ENCODE data around the gene ZRANB3.
"Not testable (repeated sequence)": the region's sequence is repeated elsewhere in the genome, so short reads cannot be mapped to it uniquely, and the experiment has no call there.

The ZRANB3 gene

GRCh38 chr2:135169900-135170753 lies 360.9 kb downstream of the ZRANB3 start:
- DNase-seq: no peak

- DNase-seq: no peak
Measured at GRCh38 chr2:135168204-135168856, 362.7 kb downstream of the ZRANB3 start.

GRCh38 chr2:135167273-135167672 lies 363.7 kb downstream of the ZRANB3 start:
- no peak for DNase-seq

- no peak for DNase-seq
Measured at GRCh38 chr2:135164431-135164830, 366.6 kb downstream of the ZRANB3 start.

GRCh38 chr2:135163901-135164300 lies 367.1 kb downstream of the ZRANB3 start:
- no peak for DNase-seq

- no peak for DNase-seq
Measured at GRCh38 chr2:135163306-135163705, 367.7 kb downstream of the ZRANB3 start.

- no peak for DNase-seq
Measured at GRCh38 chr2:135162786-135163185, 368.2 kb downstream of the ZRANB3 start.

GRCh38 chr2:135162377-135162776 lies 368.6 kb downstream of the ZRANB3 start:
- peak; percentile 17 for DNase-seq

- DNase-seq: no peak
Measured at GRCh38 chr2:135159191-135159590, 371.8 kb downstream of the ZRANB3 start.

- DNase-seq: no peak
Measured at GRCh38 chr2:135157856-135158255, 373.2 kb downstream of the ZRANB3 start.

GRCh38 chr2:135154962-135155361 lies 376.1 kb downstream of the ZRANB3 start:
- DNase-seq: no peak

GRCh38 chr2:135152361-135152760 lies 378.7 kb downstream of the ZRANB3 start:
- DNase-seq: no peak

- no peak for DNase-seq
Measured at GRCh38 chr2:135151615-135152014, 379.4 kb downstream of the ZRANB3 start.

- no peak for DNase-seq
Measured at GRCh38 chr2:135150725-135151124, 380.3 kb downstream of the ZRANB3 start.

- no peak for DNase-seq
Measured at GRCh38 chr2:135149251-135149650, 381.8 kb downstream of the ZRANB3 start.

GRCh38 chr2:135144343-135144742 lies 386.7 kb downstream of the ZRANB3 start:
- DNase-seq: no peak

GRCh38 chr2:135142323-135142722 lies 388.7 kb downstream of the ZRANB3 start:
- no peak for DNase-seq

- no peak for DNase-seq
Measured at GRCh38 chr2:135140606-135141005, 390.4 kb downstream of the ZRANB3 start.

GRCh38 chr2:135132314-135132713 lies 398.7 kb downstream of the ZRANB3 start:
- DNase-seq: no peak

- DNase-seq: no peak
Measured at GRCh38 chr2:135130751-135131150, 400.3 kb downstream of the ZRANB3 start.

GRCh38 chr2:135125940-135126339 lies 405.1 kb downstream of the ZRANB3 start:
- DNase-seq: no peak

GRCh38 chr2:135124924-135125886 lies 405.8 kb downstream of the ZRANB3 start:
- DNase-seq: no peak

- not testable (repeated sequence) for DNase-seq
Measured at GRCh38 chr2:135121658-135122039, 409.4 kb downstream of the ZRANB3 start.
